HTR-8/SVneo (cell line): Measurements from ENCODE around the gene PIAS1.
"Not testable (repeated sequence)": the region's sequence is repeated elsewhere in the genome, so short reads cannot be mapped to it uniquely, and the experiment has no call there.

Source experiments
- DNase-seq: peaks from one replicate; pipeline ENCODE4 v3.0.0; 2011; ENCODE audit warnings: low spot score, mixed read lengths; ENCODE audit not compliant: insufficient read length
- FAIRE-seq: peaks from 2 replicates; lab custom pipeline; 2011; peaks lifted over from hg19 to GRCh38; lab: Jason Lieb, UNC

The PIAS1 gene

GRCh38 chr15:68197661-68198437 lies 143.7 kb downstream of the PIAS1 start:
- no peak for DNase-seq
- FAIRE-seq, result no peak

DNA sequence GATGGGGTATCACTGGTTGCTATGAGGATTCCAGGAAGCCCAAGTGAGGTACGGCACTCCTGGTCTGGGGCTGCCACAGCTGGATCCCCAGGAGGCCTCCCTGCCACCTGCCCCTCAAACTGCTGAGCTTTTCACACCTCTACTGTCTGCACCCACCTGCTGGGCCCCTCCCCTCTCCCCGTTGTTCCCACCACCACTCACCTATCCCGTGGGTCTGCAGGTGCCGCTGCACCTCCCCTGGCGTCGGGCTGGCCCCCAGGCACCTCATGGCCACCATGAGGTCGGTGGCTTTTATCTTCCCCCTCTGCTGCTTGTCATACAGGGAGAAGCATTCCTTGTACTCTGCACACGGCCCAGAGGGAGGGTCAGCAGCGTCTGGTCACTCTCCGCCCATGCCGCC lies 145.2 kb downstream of the PIAS1 start:
- FAIRE-seq (no peak), DNase-seq (no peak)

DNA sequence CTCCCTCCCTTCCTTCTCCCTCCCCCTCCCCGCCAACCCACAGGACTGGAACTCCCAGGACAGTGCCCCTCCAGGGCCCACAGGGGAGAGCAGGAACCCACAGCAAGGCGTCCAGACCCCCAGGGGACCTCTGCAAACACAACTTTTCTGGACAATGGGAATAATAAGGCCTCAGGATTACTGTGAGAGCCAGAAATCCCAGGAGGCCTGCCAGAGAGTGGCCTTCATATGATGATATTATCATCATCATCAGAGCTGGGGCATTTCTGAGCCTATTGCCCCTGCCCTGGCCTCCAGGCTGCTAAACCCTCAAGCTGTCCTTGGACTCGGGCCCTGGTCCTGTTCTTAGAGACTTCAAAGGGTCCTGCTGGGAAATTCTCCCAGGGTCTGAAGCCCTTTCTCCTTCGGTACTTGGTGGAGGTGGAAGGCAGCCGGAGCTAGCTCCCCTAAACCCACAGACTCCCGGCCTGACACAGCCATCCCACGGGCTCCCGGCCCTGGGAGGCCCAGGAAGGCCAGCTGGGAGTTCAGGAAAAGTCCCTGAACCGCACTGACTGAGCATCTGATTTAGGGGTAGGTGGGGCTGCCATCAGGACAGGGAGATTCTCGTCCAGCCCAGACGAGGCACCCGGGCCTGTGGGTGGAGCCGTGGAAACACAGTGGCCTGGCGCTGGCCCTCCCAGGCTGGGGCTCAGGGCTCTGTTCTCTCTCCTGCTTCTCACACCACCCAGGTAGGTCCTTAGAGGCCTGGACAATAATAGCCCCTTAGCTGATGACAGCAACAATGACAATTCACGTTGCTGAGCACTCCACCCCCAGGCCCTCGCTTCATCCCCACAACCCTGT lies 146.1 kb downstream of the PIAS1 start:
- no peak for FAIRE-seq

GRCh38 chr15:68201153-68201878 lies 147.2 kb downstream of the PIAS1 start:
- no peak for DNase-seq
- no peak for FAIRE-seq

More for the DNA sequence above, 146.1 kb downstream of the PIAS1 start:
- no peak for DNase-seq

DNA sequence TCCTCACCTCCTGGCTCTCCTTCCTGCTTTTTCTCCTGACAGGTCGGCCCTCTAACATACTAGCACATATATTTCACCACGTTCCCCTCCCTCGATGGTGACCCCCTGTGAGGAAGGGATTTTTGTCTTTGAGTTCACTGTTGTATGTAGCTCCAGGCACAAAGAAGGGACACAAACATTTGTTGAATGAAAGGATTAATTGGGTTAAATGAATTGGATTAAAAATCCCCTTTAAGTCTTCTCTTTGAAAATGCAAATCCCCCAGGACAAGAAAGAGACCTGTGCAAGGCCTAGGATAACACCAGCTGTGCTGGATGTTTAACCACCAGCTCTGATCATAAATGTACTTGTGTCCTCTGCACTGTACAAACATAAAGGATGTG lies 147.8 kb downstream of the PIAS1 start:
- DNase-seq (no peak), FAIRE-seq (no peak)

GRCh38 chr15:68202994-68203393 lies 148.9 kb downstream of the PIAS1 start:
- not testable (repeated sequence) for DNase-seq, FAIRE-seq

GRCh38 chr15:68203486-68203885 lies 149.4 kb downstream of the PIAS1 start:
- DNase-seq (no peak), FAIRE-seq (peak; percentile 74)

GRCh38 chr15:68203956-68204355 lies 149.8 kb downstream of the PIAS1 start:
- DNase-seq (no peak), FAIRE-seq (no peak)

DNA sequence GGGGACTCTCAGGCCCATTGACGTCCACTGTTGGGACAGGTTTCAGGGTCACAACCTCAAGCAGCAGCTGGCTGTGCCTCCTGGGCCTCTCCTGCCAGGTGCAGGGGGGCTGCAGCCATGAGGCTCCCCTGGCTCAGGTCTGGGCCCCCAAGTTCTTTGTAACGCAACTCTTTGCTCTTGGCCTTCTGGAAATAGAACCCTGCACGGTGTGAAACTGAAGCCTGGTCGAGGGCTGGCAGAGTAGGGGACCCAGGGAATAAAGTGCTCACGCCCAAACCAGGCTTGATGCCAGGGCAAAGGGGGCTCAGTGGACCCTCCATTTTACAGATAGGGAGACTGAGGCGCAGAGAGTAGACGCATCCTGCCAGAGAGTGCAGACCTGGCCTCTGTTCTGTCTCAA lies 150.2 kb downstream of the PIAS1 start:
- DNase-seq, result no peak

DNA sequence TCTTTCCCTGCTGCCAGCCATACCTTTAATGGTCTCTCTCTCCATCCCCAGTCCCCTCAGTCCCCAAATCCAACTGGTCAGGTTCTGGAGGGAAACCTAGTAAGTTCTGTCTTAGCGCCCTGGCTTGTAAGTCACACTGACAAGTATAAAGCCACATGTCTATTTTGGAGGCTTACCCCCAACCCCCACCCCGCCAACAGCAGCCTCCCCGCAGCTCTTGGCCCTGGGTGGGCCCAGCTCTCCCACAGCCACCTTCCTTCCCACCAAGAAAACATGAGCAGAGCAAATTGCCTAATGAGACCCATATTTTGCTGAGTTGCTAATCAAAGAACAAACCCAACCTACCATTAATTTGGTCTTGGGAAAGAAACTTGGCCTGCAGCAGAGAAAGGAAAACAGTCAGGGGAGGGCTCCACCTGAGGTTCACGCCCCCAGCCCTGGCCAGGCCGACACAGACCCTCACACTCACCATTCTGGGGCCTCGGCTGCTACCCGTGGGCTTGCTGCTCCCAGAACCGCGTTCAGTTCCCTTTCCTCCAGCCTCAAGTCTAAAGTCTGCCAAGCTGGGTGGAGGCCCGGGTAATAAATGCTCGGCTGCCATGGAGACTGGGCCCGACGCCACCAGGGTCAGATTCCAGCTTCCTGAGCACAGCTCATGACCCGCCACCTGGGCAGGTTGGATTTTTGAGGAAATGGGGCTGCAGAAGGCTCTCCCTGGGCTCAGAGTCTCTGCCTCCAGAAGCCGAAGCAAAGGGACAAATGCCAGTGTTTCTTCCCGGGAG lies 150.9 kb downstream of the PIAS1 start, which contains the start of gene CALML4:
Gene CALML4, minus strand, starts transcription at position 557 of the 782 bp plus-strand sequence. Its CDS starts 85 bp downstream, at position 472.
- DNase-seq (no peak), FAIRE-seq (no peak)

More for the DNA sequence above, 150.2 kb downstream of the PIAS1 start:
- FAIRE-seq, result no peak

DNA sequence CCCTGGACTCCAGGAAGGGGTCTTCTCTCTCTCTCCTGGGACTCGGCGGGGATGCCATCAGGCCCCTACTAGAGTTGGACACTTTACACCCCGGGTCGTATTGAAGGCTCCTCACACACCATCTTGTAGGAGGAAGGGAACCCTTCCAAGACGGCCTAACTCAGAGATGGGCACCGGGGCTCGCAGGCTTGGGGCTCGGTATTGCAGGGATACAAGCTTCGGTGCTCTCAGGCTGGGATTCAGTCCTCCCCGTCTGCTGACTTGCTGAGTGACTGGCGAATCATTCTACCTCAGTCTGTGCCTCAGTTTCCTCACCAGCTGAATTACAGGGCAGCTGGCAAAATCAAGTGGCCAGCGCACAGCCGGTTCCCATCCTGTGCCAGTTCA lies 151.4 kb downstream of the PIAS1 start:
- DNase-seq, result no peak
- no peak for FAIRE-seq

DNA sequence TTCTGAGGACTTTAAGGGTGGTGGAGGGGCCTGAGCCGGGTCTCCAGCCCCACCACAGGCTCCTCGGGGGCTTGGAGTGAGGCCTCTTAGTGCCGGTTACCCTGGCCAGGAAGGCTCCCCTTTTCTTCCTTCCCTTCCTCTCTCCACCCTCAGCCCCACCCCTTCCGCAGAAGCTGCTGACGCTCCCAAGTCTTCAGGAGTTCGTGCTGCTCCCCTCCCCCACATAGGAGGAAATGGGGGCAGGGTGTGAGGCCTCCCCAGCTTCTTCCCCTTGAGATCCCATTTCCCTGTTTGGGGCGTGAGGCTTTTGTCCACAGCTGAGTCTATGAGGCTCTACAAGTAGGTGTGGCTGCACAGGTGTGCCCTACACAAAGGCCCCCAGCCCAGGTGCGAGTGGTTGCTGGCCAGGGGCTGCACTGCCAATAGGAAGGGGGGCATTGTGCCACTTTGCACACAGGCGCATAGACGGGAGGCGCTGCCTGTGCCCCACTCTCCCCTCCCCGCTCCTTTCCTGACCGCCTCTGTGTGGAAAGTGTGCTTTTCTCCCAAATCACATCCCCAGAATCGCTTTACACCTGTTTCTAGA lies 151.9 kb downstream of the PIAS1 start:
- no peak for DNase-seq
- no peak for FAIRE-seq

DNA sequence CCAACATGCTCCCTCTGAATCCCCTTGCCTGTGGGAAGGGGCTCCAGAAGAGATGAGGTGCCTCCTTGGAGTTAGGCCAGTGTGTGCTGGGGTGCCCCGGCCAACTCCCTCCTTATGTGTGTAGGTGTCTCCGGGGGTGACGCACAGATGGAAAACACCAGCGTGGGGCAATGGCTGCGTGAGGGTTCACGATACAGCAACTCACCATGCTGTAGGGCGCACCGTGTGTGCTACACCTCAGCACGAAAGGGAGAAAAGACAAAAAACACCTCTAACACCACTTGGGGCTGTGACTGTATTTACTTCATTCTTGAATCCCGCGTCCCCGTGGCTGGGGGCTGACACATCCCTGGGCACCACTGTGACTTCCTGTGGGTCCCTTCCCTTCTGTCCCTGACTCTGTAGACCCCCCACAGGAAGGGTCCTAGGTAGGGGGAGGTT lies 152.6 kb downstream of the PIAS1 start:
- no peak for DNase-seq
- no peak for FAIRE-seq

DNA sequence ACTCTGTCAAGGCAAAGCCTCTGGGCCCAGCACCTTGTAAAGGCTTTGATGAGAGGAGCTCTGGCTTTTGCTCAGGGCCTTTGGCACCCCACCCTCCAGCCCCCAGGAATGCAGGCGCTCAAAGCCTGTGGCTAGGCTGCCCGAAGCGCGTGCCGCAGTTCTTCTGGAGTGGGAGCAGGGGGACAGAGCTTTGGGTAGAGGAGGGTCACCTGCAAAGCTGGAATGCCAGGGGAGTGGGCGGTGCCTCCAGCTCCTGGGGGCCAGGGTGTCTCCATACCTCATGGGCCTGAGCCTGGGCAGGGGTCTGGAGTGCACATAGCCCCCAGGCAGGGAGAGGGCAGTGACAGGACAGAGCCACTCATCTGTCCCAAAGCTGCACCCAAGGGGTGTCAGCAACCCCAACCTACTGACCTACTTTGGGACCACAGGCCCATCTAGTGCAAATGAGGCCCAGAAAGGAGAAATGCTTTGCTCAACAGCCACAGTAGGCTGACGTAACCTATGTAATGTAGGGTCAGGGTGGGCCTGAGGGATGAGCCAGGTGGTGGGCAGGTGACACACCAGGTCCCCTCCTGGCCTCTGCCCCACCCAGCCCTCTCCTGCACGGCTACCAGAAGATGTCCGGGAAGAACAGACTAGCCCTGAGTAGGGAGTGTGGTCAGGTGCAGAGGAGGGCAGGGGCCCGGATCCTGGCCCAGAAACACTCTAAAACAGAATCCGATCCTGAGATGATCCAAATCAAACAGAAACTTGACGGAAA lies 153.2 kb downstream of the PIAS1 start:
- FAIRE-seq (no peak), DNase-seq (no peak)

DNA sequence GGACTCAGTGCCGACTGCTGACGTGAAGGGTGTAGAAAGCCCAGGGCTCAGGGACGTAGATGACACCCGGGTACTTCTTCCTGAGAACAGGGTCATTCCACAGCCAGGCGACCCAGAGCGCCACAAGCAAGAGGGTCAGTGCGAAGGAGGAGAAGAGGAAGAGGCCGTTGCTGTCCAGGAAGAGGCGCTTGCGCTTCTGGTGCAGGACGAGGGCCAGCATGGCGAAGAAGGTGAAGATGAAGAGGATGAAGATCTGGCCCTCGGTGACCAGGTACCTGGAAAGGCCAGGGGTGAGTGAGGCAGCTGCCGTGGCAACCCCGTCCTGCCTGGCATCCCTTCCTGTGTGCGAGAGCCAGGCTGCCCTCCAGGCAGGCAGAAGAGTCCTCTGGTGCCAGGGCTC lies 154.0 kb downstream of the PIAS1 start:
- DNase-seq, result no peak
- FAIRE-seq, result no peak

DNA sequence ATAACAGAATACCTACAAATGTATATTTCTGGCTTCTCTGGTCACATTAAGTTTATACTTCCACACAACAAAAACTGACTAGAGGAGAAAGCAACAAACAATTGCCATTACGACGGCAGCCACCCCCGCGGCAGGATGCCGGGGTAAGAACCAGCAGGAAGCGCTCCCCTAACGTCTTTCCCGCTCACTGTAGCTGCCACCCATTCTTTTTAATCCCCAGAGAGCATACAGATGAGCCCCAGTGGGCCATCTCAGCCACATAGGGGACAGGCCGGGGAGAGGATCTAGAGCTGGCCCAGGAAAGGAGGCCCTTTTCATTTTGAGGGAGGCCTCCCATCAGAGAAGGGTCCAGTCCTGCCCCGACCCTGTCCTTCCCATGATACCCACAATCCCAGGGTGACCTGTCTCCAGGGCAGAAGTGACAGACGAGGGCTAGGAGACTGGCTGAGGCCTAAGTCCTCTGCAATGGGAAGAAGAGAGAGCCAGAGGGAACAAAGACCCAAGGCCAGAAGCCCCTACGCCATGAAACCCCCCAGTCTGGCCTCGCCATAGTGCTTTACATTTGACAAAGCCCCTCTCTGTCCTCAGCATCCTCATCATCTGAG lies 154.6 kb downstream of the PIAS1 start:
- FAIRE-seq, result no peak
- DNase-seq, result no peak

- FAIRE-seq (no peak), DNase-seq (no peak)
Measured at GRCh38 chr15:68209272-68209671, 155.2 kb downstream of the PIAS1 start.

DNA sequence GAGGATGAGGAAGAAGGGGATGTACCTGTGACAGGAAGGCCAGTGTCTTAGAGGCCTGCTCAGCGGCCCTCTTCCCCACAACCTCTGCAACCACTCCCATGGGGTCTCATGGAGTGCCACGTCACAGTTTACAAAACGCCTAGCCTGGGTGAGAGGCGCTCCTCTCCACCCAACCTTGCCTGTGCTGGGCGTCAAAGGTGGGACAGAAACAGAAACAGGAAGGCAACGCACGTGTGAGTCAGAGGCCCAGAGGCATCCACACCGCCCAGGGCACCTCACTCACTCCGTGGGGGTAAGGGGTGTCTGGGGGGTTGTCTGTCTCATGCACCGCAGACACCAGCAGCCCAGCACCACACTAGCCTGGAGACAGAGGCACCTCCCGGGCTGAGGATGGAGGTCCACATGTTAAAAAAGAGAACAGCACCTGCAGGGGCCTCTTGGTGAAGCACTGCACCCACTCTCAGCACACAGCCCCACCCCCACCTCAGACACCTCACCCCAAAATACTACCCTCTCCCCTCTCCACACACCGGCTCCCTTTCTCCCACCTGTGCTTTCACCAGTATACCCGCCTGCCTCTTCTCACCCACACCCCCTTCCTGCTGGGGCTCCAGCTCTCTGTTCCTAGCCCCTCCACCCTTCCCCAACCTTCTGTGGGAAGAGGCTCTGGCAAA lies 155.8 kb downstream of the PIAS1 start:
- FAIRE-seq (no peak), DNase-seq (no peak)
